GM18498 (cell line): ENCODE measurements around the gene AATF.
A peak's percentile ranks its signal among the peaks of the same experiment; 100 is the strongest.

Experiments used
- ATAC-seq: cut with Tn5 transposase; IDR thresholded peaks from one replicate; pipeline ENCODE4 v1.9.1; 2021; ENCODE audit warnings: mild to moderate bottlenecking, moderate library complexity; ENCODE audit not compliant: unreplicated experiment

The AATF gene

GRCh38 chr17:36948717-36949460 is at the start of gene AATF:
Gene AATF, plus strand, starts transcription at chr17:36948954. Its CDS starts 172 bp downstream, at chr17:36949126.
- peak; percentile 95 for ATAC-seq

- no peak for ATAC-seq
Observed at GRCh38 chr17:36899250-36900159, 49.2 kb upstream of the AATF start.

DNA sequence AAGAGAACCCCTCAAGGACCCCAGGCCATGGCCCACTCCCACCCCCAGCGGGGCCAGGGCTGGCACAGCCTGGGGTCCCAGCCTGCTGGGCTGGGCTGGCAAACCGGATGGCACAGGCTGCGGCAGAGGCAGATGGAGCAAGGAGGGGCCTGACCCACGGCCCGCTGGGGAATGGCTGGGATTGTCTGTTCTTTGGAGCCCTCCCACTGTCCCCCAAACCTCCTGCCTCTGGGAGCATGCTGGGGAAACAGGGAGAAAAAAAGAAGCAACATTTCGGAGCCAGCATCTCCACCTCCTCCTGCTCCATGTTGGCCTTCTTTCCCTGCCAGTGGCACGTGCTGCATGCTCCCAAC is 48.6 kb upstream of the AATF start:
- ATAC-seq, result no peak

- no peak for ATAC-seq
Observed at GRCh38 chr17:36901506-36901905, 47.2 kb upstream of the AATF start.

- no peak for ATAC-seq
Observed at GRCh38 chr17:36907407-36907806, 41.3 kb upstream of the AATF start.

DNA sequence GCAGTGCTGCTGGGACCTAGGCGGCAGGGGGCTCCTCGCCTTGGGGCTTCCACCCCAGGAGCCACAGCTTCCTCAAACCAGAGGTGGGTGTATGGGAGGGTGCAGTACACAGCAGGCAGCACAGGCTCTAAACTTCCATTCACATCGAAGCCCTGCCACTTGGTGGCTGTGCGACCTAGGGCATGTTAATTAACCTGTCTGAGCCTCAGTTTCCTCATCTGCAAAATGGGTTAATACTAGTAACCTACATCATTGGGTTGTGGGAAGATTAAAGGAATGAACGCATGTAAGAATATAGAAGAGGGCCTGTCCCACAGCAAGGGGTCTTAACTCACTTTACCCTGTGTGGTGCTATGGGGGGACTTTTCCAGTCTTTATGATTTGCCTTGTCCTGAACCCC is 38.2 kb upstream of the AATF start:
- no peak for ATAC-seq

GRCh38 chr17:36911001-36911400 is 37.8 kb upstream of the AATF start:
- no peak for ATAC-seq

GRCh38 chr17:36913132-36913531 is 35.6 kb upstream of the AATF start:
- ATAC-seq, result no peak

DNA sequence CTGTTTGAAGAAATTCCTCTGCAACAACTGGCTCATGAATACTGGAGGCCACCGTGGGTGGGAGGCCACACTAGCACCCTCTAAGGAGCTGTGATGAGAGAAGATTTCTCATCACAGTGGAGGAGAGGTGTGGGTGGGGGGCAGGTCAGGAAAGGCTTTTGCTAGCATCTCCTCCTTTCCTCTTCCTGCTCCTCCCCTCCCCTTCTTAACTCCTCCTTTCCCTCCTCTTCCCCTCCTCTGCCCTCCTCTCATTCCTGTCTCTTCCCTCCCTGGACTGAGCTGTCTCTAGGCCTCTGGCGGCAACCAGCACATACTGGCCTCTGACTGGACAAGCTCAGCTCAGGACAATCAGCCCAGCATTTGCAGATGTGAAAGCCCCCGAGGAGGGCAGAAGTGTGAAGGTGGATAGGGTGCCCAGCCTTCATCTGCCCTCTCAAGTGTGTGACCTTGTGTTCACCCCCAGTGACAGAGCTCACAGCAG is 30.5 kb upstream of the AATF start:
- no peak for ATAC-seq

DNA sequence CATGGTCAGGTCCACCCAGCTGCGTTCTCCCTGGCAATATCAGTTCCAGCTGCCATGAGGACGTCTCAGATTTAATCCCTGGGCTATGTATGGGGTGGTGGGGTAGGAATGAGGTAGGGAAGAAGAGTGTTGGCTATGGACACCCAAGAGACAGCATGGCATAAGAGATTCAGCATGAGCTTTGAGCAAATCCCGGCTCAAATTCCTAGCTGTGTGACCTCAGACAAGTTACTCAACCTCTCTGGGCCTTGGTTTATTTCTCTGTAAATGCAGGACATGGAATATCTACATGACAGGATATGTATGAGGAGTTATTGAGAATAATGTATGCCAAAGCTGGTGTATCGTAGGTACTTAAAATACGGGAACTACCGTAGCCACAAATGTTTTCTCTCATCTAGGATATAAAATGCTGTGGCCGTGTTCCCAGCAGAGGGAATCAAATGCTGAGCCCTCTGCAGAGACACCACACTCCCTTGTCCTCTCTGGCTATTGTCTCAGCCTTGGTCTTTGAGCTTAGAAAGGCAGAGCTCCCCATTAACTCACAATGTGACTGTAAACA is 29.3 kb upstream of the AATF start:
- no peak for ATAC-seq

DNA sequence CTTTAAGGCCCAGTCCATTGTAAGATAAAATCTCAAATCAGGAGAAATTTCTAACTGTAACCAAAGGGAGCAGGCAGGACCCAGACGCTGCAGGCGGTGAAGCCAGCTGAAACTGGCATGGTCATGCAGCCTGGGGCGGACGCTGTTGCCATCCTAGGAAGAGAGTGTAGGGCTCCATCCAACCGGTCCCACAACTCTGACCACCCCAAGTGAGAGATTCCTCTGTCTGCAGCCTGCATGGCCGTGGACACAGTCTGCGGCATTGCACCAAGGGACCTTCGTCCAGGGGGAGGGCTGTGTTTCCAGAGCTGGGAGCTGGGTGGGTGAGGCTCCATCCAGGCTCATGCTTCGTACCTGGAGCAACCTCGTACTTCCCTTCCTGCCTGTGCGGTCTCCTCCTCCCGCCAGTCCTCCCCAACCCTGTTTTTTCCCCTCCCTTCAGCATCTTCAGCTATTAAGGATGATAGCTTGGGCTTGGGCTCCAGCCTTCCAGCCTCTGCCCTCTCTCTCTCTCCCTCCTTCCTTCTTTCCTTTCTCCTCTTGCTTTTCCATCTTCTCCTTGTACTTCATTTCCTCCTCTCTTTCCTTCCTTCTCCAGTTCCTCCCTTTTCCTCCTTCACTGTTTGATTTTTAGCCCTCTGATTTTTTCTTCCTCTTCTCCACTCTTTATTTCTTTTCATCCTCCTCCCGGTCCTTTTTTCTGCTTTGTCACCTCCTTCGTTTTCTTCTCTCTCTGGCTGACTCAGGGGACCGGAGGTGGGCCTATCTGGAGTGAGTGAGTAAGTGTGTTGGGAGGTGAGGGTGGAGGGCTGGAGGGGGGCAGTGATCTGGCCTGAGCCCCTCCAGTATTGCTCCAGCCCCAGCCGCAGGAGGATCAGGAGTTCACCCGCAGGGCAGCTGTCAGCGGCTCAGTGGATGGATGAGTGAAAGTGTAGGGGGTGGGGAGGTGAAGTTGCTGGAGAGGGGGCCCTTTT is 28.4 kb upstream of the AATF start:
- ATAC-seq, result no peak

DNA sequence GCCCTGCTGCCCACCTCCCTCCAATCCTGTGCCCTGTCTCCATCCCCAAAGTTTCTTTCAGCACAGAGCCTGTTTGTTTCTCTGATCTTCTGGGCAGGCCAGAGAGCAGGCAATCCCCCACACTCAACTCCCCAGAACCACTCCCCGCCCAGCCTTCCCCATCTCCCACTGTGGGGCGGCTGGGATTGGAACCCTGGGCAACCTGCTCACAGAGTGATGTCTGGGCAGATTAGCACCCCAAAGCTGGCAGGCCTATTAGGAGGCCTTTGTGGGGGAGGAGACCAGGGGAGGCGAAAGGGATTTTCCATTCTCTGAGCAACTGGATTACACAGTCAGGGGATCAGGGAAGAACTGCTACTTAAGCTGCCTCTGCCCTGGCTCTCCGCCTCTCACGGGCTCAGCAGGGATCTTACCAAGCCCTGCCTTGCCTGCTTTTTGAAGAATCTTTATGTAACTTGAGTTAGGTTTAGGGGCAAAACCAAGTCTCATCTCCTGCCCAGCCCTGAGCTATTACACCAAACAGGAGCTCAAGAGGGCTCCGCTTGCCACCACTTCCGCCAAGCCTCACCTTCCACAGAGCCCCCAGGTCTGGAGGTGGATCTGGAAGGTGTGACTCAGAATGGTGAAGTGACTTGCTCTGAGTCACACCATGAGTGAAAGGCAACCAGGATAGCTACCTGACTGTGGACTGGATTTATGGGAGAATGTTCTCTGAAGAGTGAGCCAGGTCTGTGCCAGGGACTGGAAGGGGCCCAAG is 27.5 kb upstream of the AATF start:
- no peak for ATAC-seq

- no peak for ATAC-seq
Observed at GRCh38 chr17:36922175-36922574, 26.6 kb upstream of the AATF start.

- ATAC-seq, result no peak
Observed at GRCh38 chr17:36923814-36924221, 24.9 kb upstream of the AATF start.

- no peak for ATAC-seq
Observed at GRCh38 chr17:36926226-36926625, 22.5 kb upstream of the AATF start.

DNA sequence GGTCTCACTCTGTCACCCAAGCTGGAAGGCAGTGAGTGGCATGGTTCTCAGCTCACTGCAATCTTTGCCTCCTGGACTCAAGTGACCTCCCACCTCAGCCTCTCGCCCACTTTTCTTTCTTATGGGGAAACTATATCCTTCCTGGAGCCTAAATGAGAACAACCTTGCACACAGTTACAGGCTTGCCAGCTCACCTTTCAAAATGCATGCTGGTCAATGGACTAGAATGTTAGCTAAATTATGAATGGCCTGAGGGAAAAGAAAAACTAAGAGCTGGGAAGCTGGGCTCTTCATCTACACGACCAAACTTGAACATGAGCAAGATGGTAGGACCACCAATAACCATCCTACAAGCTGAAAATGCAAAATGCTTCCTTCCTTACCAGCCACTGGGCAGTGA is 22.1 kb upstream of the AATF start:
- no peak for ATAC-seq

DNA sequence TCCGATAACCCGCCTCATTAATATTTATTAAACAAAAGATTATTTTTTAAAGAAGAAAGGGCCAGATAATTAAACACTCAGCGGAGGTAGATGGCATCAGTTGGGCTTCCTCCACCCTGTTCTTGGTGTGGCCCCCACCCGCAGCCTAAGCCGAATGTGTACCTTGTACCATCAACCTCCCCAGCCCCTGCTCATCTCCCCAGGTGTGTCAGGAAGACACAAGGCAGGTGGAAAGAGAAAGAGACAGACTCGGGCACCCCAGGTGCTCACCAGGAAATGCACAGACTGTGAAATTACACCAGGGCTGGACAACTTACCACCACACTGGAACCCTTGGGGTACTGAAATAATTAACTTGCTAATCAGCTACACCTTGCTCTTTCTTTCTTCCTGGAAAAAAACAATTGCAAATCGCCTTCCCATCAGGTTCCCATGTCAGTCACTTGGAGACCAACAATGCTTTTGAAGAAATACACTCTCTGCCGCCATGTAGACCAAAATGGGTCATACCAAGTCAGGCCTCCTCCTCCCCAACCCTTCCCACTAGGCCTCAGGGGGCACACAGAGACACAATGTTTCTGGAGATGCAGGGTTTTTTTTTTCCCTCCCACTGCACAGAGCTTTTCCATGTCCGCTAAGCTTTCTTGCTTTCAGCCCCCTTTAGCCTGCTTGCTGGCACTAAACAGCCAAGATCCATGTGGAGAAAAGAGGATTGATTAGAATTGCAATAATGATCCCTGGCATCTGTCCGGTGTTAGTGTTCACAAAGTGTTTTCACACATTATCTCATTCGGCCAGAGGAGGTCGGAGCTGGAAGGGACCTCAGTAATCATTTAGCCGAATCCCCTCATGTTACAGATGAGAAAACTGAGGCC is 20.0 kb upstream of the AATF start:
- no peak for ATAC-seq

- ATAC-seq, result no peak
Observed at GRCh38 chr17:36929851-36930582, 18.7 kb upstream of the AATF start.
